HEK293 (cell line): ENCODE measurements around the gene RND1.

Experiments
- GFI1B ChIP-seq: fragments of 450-650 bp; formaldehyde crosslinking; IDR thresholded peaks from 2 replicates; pipeline ENCODE4 v1.5.1; 2016; ENCODE audit warnings: missing biosample characterization, missing genetic modification characterization
- WT1 ChIP-seq: fragments of 450-650 bp; formaldehyde crosslinking; IDR thresholded peaks from 2 replicates; pipeline ENCODE4 v1.5.1; 2016; ENCODE audit warnings: missing biosample characterization, missing genetic modification characterization
- YY1 ChIP-seq: fragments of 450-650 bp; formaldehyde crosslinking; IDR thresholded peaks from 2 replicates; pipeline ENCODE4 v1.5.1; 2018; ENCODE audit warnings: missing biosample characterization, missing genetic modification characterization
- ZBTB1 ChIP-seq: fragments of 450-650 bp; formaldehyde crosslinking; IDR thresholded peaks from 2 replicates; pipeline ENCODE4 v1.5.1; 2016; ENCODE audit warnings: missing biosample characterization, missing genetic modification characterization
- ZNF501 ChIP-seq: fragments of 450-650 bp; formaldehyde crosslinking; IDR thresholded peaks from 2 replicates; pipeline ENCODE4 v1.5.1; 2016; ENCODE audit warnings: missing biosample characterization, missing genetic modification characterization
- TF ChIP-seq, protein P1 (sequence below): fragments of 450-650 bp; formaldehyde crosslinking; IDR thresholded peaks from 2 replicates; pipeline ENCODE4 v1.5.1; 2016; ENCODE audit warnings: missing biosample characterization, missing genetic modification characterization
- TF ChIP-seq, protein P2 (sequence below): fragments of 450-650 bp; formaldehyde crosslinking; IDR thresholded peaks from 2 replicates; pipeline ENCODE4 v1.5.1; 2016; ENCODE audit warnings: missing biosample characterization, missing genetic modification characterization

DNA sequence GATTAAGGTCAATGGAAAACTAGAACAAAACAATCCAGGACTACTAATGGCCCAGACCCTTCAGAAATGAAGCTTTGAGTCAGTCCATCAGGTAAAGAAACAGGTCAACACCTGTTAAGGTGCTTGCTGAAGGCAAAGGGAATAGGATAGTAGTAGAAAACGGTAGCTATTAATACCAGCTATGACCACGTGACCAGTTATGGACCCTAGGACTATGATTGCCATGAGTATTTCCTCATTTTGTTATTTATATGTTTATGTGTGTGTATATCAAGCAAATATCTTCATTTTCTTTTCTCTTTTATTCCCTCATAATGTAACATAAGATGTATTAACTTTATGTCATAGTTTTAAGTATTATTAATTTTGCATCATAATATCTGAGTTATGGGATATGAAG lies 34.0 kb upstream of the RND1 start:
- TF ChIP-seq, protein P1, sequence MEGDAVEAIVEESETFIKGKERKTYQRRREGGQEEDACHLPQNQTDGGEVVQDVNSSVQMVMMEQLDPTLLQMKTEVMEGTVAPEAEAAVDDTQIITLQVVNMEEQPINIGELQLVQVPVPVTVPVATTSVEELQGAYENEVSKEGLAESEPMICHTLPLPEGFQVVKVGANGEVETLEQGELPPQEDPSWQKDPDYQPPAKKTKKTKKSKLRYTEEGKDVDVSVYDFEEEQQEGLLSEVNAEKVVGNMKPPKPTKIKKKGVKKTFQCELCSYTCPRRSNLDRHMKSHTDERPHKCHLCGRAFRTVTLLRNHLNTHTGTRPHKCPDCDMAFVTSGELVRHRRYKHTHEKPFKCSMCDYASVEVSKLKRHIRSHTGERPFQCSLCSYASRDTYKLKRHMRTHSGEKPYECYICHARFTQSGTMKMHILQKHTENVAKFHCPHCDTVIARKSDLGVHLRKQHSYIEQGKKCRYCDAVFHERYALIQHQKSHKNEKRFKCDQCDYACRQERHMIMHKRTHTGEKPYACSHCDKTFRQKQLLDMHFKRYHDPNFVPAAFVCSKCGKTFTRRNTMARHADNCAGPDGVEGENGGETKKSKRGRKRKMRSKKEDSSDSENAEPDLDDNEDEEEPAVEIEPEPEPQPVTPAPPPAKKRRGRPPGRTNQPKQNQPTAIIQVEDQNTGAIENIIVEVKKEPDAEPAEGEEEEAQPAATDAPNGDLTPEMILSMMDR: no peak
- TF ChIP-seq WT1: no peak
- TF ChIP-seq GFI1B: no peak
- no peak for TF ChIP-seq ZNF501 (tag by site-specific recombination)
- TF ChIP-seq YY1 (tag by site-specific recombination): no peak
- no peak for TF ChIP-seq ZBTB1 (tag by site-specific recombination)
- TF ChIP-seq, protein P2, sequence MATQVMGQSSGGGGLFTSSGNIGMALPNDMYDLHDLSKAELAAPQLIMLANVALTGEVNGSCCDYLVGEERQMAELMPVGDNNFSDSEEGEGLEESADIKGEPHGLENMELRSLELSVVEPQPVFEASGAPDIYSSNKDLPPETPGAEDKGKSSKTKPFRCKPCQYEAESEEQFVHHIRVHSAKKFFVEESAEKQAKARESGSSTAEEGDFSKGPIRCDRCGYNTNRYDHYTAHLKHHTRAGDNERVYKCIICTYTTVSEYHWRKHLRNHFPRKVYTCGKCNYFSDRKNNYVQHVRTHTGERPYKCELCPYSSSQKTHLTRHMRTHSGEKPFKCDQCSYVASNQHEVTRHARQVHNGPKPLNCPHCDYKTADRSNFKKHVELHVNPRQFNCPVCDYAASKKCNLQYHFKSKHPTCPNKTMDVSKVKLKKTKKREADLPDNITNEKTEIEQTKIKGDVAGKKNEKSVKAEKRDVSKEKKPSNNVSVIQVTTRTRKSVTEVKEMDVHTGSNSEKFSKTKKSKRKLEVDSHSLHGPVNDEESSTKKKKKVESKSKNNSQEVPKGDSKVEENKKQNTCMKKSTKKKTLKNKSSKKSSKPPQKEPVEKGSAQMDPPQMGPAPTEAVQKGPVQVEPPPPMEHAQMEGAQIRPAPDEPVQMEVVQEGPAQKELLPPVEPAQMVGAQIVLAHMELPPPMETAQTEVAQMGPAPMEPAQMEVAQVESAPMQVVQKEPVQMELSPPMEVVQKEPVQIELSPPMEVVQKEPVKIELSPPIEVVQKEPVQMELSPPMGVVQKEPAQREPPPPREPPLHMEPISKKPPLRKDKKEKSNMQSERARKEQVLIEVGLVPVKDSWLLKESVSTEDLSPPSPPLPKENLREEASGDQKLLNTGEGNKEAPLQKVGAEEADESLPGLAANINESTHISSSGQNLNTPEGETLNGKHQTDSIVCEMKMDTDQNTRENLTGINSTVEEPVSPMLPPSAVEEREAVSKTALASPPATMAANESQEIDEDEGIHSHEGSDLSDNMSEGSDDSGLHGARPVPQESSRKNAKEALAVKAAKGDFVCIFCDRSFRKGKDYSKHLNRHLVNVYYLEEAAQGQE (tag by site-specific recombination): no peak
